K562 (cell line): Measurements from ENCODE around the gene ACE. TPM values are rescaled to one million over a fixed set of nuclear protein-coding genes. Genes with fewer than 3 reads are reported as not detected.

Experiments
- ATAC-seq: fragments of 200-7000 bp; cut with Tn5 transposase; 3 replicates; pipeline ENCODE4 v1.9.1; 2020; ENCODE audit warnings: moderate library complexity
- BruUV-seq: library from RNA; stranded (reverse); fragments of 400-500 nt; replicated peaks from 2 replicates; lab custom pipeline; 2021; lab: Mats Ljungman, UMichigan
- CTCF ChIA-PET: fragments of 300-600 bp; formaldehyde crosslinking; extraction: SDS; loops from one replicate; lab custom pipeline; 2021; ENCODE audit warnings: low intra/inter-chr PET ratio; lab: Yijun Ruan, JAX
- POLR2A ChIA-PET: fragments of 300-600, 350-650 bp; sonication (Branson Sonifier 250); formaldehyde crosslinking; extraction: SDS; loops from one replicate; lab custom pipeline; 2021; ENCODE audit warnings: antibody characterized with exemption, inconsistent platforms; lab: Yijun Ruan, JAX
- DNase-seq, 4 experiments: peaks; one replicate each; pipeline versions ENCODE4 v3.0.0 to v3.0.0-alpha.2; 2011 to 2018; ENCODE audit warnings: low spot score in 3 of 4, mixed read lengths in 3 of 4; ENCODE audit errors: extremely low read depth in 1 of 4
- FAIRE-seq: peaks from 2 replicates; lab custom pipeline; 2011; peaks lifted over from hg19 to GRCh38; lab: Jason Lieb, UNC
- H2AFZ ChIP-seq: 2 replicates; pipeline ENCODE4 v1.6.0; 2011; ENCODE audit warnings: low read depth, low read length, control low read depth, inconsistent platforms
- H3K27ac ChIP-seq: fragments of 200-600 bp; 3 replicates; pipeline ENCODE4 v1.8.0; 2011; ENCODE audit warnings: low read depth, mild to moderate bottlenecking, control low read depth, inconsistent platforms, low read length, moderate library complexity, mixed read lengths; ENCODE audit errors: extremely low read depth
- H3K27me3 ChIP-seq, 2 experiments: fragments of 300-600 bp in 1 of 2; 2 replicates in 1 of 2; 3 replicates in 1 of 2; pipeline versions ENCODE4 v1.6.0 to v1.8.0; 2011; ENCODE audit warnings: inconsistent platforms in 2 of 2, low read length in 2 of 2, mild to moderate bottlenecking in 1 of 2, mixed read lengths in 1 of 2, moderate library complexity in 1 of 2; ENCODE audit not compliant: control insufficient read depth in 2 of 2, insufficient read depth in 2 of 2
- H3K36me3 ChIP-seq: fragments of 300-600 bp; 3 replicates; pipeline ENCODE4 v1.8.0; 2011; ENCODE audit warnings: mild to moderate bottlenecking, low read length, inconsistent platforms; ENCODE audit not compliant: control insufficient read depth, insufficient read depth
- H3K4me1 ChIP-seq, 2 experiments: fragments of 200-600 bp in 1 of 2; replicated peaks in 1 of 2; 2 replicates in 1 of 2; 3 replicates in 1 of 2; pipeline versions ENCODE4 v1.5.1 to v1.8.0; 2011; ENCODE audit warnings: inconsistent platforms in 2 of 2, low read length in 2 of 2, mild to moderate bottlenecking in 1 of 2, mixed read lengths in 1 of 2, moderate library complexity in 1 of 2; ENCODE audit not compliant: control insufficient read depth in 2 of 2, insufficient read depth in 2 of 2
- H3K4me2 ChIP-seq: 2 replicates; pipeline ENCODE4 v1.6.1; 2011; ENCODE audit warnings: low read length, control low read depth, inconsistent platforms, mixed read lengths; ENCODE audit not compliant: insufficient read depth
- H3K4me3 ChIP-seq: fragments of 200-600 bp; sonication (generic), shearing (Covaris generic); 2 replicates; pipeline ENCODE4 v1.5.1; 2016; ENCODE audit warnings: control low read depth, inconsistent platforms
- H3K79me2 ChIP-seq: fragments of 200-600 bp; 3 replicates; pipeline ENCODE4 v1.8.0; 2011; ENCODE audit warnings: low read length, inconsistent platforms; ENCODE audit not compliant: control insufficient read depth, insufficient read depth
- H3K9ac ChIP-seq, 2 experiments: 2 replicates each; pipeline versions ENCODE4 v1.6.0 to v1.6.1; 2011; ENCODE audit warnings: low read depth in 2 of 2, low read length in 2 of 2, control low read depth in 1 of 2, inconsistent platforms in 1 of 2, mild to moderate bottlenecking in 1 of 2, mixed read lengths in 1 of 2; ENCODE audit not compliant: insufficient read depth in 1 of 2
- H3K9me1 ChIP-seq: one replicate; pipeline ENCODE4 v1.6.0; 2011; ENCODE audit warnings: inconsistent platforms, mild to moderate bottlenecking, low read length, moderate library complexity; ENCODE audit not compliant: control insufficient read depth, insufficient read depth
- H3K9me3 ChIP-seq: replicated peaks from 2 replicates; pipeline ENCODE4 v1.5.1; 2011; ENCODE audit warnings: low read depth, low read length, inconsistent platforms; ENCODE audit not compliant: control insufficient read depth, insufficient read depth
- H4K20me1 ChIP-seq: replicated peaks from 2 replicates; pipeline ENCODE4 v1.6.1; 2011; ENCODE audit warnings: low read length, inconsistent platforms, mixed read lengths; ENCODE audit not compliant: control insufficient read depth, insufficient read depth
- EZH2 ChIP-seq: IDR thresholded peaks from 2 replicates; pipeline ENCODE4 v1.6.1; 2012; ENCODE audit warnings: low read depth, mild to moderate bottlenecking, inconsistent platforms, low read length, borderline replicate concordance
- HIVEP1 ChIP-seq: fragments of 250-450 bp; sonication (Bioruptor Pico); IDR thresholded peaks from 2 replicates; pipeline ENCODE4 v1.4.0; 2020; ENCODE audit warnings: mild to moderate bottlenecking
- KAT7 ChIP-seq: sonication (generic); formaldehyde crosslinking; IDR thresholded peaks from 2 replicates; pipeline ENCODE4 v1.8.0; 2022; ENCODE audit warnings: missing genetic modification reagents, mild to moderate bottlenecking, borderline replicate concordance
- NR2C2 ChIP-seq, 2 experiments: fragments of 200-800 bp in 1 of 2; sonication (Bioruptor generic) in 1 of 2; sonication (generic) in 1 of 2; formaldehyde crosslinking in 1 of 2; IDR thresholded peaks; 2 replicates each; pipeline versions ENCODE4 v1.6.1 to v1.8.0; 2016 to 2022; ENCODE audit warnings: mild to moderate bottlenecking in 1 of 2, missing compliant biosample characterization in 1 of 2, missing genetic modification characterization in 1 of 2, missing genetic modification reagents in 1 of 2
- TCF7L2 ChIP-seq: fragments of 150-350 bp; IDR thresholded peaks from 2 replicates; pipeline ENCODE4 v1.6.1; 2016; ENCODE audit warnings: low read depth, mild to moderate bottlenecking, low read length, moderate library complexity
- ZNF586 ChIP-seq: fragments of 450-650 bp; formaldehyde crosslinking; conservative IDR thresholded peaks from 2 replicates; pipeline ENCODE4 v1.4.0; 2020; ENCODE audit warnings: mild to moderate bottlenecking, moderate library complexity
- WGBS: fragments of 100-300 bp; shearing (Covaris generic); methylation state at CpG from one replicate; pipeline ENCODE4 v1.1.6; 2016; ENCODE audit warnings: low coverage, mixed read lengths; ENCODE audit not compliant: insufficient coverage; ENCODE audit errors: missing lambda C conversion rate; 5-methylcytosine and 5-hydroxymethylcytosine counted together
- in situ Hi-C: fragments of 300-500 bp; cut with MboI; formaldehyde crosslinking; loops from 4 replicates; pipeline ENCODE4 v1.15.0; 2018; ENCODE audit warnings: inconsistent platforms, mixed read lengths
- intact Hi-C: fragments of 100-400 bp; cut with micrococcal nuclease; formaldehyde crosslinking; loops from 2 replicates; pipeline ENCODE4 v1.14.2; 2022
- polyA plus RNA-seq, 8 experiments: library from polyadenylated mRNA; depleted of rRNA in 4 of 8; stranded (reverse) in 5 of 8; unstranded in 3 of 8; fragments of >200 nt; fragmentation: Nextera tagmentation in 2 of 8; fragmentation: Illumina TruSeq in 1 of 8; extraction: Ambion mirVana in 2 of 8; extraction: Trizol in 1 of 8; gene quantifications; 2 replicates each; pipeline versions ENCODE4 v1.2.1 to v1.2.3, GENCODE V29; 2011 to 2014; ENCODE audit warnings: inconsistent platforms in 1 of 8, missing spikeins in 1 of 8
- total RNA-seq, 7 experiments: library from RNA; depleted of rRNA in 6 of 7; stranded (reverse); fragments of >200 nt in 6 of 7; fragmentation: Illumina TruSeq in 2 of 7; extraction: Trizol in 2 of 7; gene quantifications; 2 replicates each; pipeline versions ENCODE4 v1.2.1 to v1.2.3, GENCODE V29; 2011 to 2021; ENCODE audit warnings: low replicate concordance in 1 of 7

The ACE gene
- total and polyA plus RNA-seq, 9 of the 15 experiments (the other 6 are each of a cell fraction or from before 2014, with no cell fraction given): 0.07 to 2.5 (median 0.47) TPM; not detected in 1

DNA sequence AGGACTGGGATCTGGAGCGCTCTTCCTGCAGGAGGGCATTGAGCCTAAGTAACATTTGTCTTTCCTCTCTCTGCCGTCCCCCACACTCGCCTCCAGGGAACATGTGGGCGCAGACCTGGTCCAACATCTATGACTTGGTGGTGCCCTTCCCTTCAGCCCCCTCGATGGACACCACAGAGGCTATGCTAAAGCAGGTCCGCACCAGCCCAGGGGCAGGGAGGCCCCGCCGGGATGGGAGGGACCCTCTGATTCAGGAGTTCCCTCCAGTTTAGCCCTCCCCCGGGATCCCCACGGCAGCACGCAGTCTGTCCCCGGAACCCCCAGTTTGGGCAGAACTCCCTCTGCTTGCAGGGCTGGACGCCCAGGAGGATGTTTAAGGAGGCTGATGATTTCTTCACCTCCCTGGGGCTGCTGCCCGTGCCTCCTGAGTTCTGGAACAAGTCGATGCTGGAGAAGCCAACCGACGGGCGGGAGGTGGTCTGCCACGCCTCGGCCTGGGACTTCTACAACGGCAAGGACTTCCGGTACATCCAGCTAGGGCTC, 14.1 kb downstream of the ACE start:
- CTCF ChIA-PET: no interaction called here
- no TSS peak for BruUV-seq
- no peak for DNase-seq
- no peak for FAIRE-seq
- TF ChIP-seq KAT7 (CRISPR knock-in tag) (no peak), NR2C2 (CRISPR knock-in tag; IDR thresholded peaks at IDR 0.05) (no peak), NR2C2 (tag; IDR thresholded peaks at IDR 0.05) (no peak), TCF7L2 (no peak), EZH2 (0 out of 2 replicates have a peak, but pooled peaks have one; percentile 21)
- WGBS: 14% methylated on average over 22 of the region's 22 CpGs
- H3K27ac ChIP-seq: no peak overlapping the region
- in situ Hi-C loops (no loop called here), intact Hi-C loops (no loop called here)
- H3K9me3 ChIP-seq: no peaks in the 10 kb centered on the region
- no peak for ATAC-seq
- H3K9ac ChIP-seq: peak overlapping the region in 1 of 2 experiments; percentile 33; a peak in 1 of 4 replicates
- H3K4me2 ChIP-seq: no peak overlapping the region
- H3K9me1 ChIP-seq: no peaks in the 10 kb centered on the region
- no peaks in the 10 kb centered on the region for H3K36me3 ChIP-seq
- POLR2A ChIA-PET: no interaction called here
- H3K79me2 ChIP-seq: no peaks in the 10 kb centered on the region
- H3K4me1 ChIP-seq: peaks cover 0 to 13% of the 10 kb centered on the region in 2 experiments; a peak in 1 of 5 replicates
- H4K20me1 ChIP-seq: peaks cover 3% of the 10 kb centered on the region; the same call in 1 of the 2 replicates
- peaks cover 52 to 82% of the 10 kb centered on the region in 2 experiments; a peak in 4 of 5 replicates for H3K27me3 ChIP-seq
- no peak overlapping the region for H3K4me3 ChIP-seq
- H2AFZ ChIP-seq: no peak overlapping the region

DNA sequence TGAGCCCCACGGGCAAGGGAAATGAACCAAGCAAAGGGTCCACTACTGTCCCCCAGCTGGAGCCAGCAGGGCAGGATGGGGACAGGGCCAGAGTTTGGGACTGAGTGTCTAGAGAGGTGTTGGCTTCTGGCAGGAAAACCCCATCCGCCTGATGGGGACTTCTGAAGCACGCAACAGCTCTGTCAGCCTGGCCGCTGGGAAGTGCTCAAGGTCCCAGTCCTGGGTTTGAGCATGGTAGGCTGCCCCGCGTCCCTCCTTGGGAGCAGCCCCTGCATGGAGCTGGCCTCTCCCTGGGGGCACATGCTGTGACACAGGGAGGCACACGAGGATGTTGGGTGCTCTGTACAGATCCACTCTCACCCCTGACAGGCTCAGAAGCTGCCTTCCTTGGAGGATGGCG, 14.6 kb downstream of the ACE start:
- H3K4me1 ChIP-seq: peaks cover 0 to 17% of the 10 kb centered on the region in 2 experiments; a peak in 1 of 5 replicates
- TF ChIP-seq ZNF586 (CRISPR knock-in tag) (no peak), HIVEP1 (CRISPR knock-in tag) (no peak)
- 1% methylated on average over 6 of the region's 8 CpGs for WGBS
- H3K79me2 ChIP-seq: no peaks in the 10 kb centered on the region
- peak overlapping the region in 1 of 2 experiments; percentile 33; a peak in 1 of 4 replicates for H3K9ac ChIP-seq
- H3K27me3 ChIP-seq: peaks cover 52 to 83% of the 10 kb centered on the region in 2 experiments; a peak in 4 of 5 replicates
- no peak for DNase-seq
- no peaks in the 10 kb centered on the region for H3K9me3 ChIP-seq
- no peak overlapping the region for H3K4me3 ChIP-seq
- no peak for FAIRE-seq
- H3K9me1 ChIP-seq: no peaks in the 10 kb centered on the region
- in situ Hi-C loops: no loop called here
- ChIA-PET POLR2A (no interaction called here), CTCF (no interaction called here)
- no peak overlapping the region for H3K27ac ChIP-seq
- BruUV-seq: no TSS peak
- peaks cover 3% of the 10 kb centered on the region; the same call in 1 of the 2 replicates for H4K20me1 ChIP-seq
- intact Hi-C loops: no loop called here
- no peaks in the 10 kb centered on the region for H3K36me3 ChIP-seq
- no peak for ATAC-seq
- no peak overlapping the region for H2AFZ ChIP-seq
- no peak overlapping the region for H3K4me2 ChIP-seq
